ENCODE data around the gene FAM117B. TPM values are rescaled to one million over a fixed set of nuclear protein-coding genes. Genes with fewer than 3 reads are reported as not detected.

FAM117B gene
- total and polyA plus RNA-seq, 4 donors, result 0.65 to 3.4 (median 2.4) TPM

- DNase-seq (ENCODE audit: low spot score), result no peak
- TF ChIP-seq ZBTB33 (IDR thresholded peaks at IDR 0.05), result no peak
- no peak for TF ChIP-seq SP1 (IDR thresholded peaks at IDR 0.05)
- no peak for TF ChIP-seq RXRA (IDR thresholded peaks at IDR 0.05)
- TF ChIP-seq CTCF (IDR thresholded peaks at IDR 0.05; ENCODE audit: low read depth, low read length, missing input control), result no peak
- TF ChIP-seq, protein P1, sequence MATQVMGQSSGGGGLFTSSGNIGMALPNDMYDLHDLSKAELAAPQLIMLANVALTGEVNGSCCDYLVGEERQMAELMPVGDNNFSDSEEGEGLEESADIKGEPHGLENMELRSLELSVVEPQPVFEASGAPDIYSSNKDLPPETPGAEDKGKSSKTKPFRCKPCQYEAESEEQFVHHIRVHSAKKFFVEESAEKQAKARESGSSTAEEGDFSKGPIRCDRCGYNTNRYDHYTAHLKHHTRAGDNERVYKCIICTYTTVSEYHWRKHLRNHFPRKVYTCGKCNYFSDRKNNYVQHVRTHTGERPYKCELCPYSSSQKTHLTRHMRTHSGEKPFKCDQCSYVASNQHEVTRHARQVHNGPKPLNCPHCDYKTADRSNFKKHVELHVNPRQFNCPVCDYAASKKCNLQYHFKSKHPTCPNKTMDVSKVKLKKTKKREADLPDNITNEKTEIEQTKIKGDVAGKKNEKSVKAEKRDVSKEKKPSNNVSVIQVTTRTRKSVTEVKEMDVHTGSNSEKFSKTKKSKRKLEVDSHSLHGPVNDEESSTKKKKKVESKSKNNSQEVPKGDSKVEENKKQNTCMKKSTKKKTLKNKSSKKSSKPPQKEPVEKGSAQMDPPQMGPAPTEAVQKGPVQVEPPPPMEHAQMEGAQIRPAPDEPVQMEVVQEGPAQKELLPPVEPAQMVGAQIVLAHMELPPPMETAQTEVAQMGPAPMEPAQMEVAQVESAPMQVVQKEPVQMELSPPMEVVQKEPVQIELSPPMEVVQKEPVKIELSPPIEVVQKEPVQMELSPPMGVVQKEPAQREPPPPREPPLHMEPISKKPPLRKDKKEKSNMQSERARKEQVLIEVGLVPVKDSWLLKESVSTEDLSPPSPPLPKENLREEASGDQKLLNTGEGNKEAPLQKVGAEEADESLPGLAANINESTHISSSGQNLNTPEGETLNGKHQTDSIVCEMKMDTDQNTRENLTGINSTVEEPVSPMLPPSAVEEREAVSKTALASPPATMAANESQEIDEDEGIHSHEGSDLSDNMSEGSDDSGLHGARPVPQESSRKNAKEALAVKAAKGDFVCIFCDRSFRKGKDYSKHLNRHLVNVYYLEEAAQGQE (IDR thresholded peaks at IDR 0.05), result no peak
- 94% methylated on average over 6 of the region's 6 CpGs for WGBS
- Histone ChIP-seq H3K9ac (ENCODE audit: low read depth in 1 of 2, low read length in 2 of 2) (no peak overlapping the region), H3K9me3 (ENCODE audit: control insufficient read depth in 4 of 4, low read length in 3 of 4) (no peaks in the 10 kb centered on the region), H3K27me3 (ENCODE audit: control insufficient read depth in 4 of 4, insufficient read depth in 4 of 4, low read length in 3 of 4) (no peaks in the 10 kb centered on the region), H3K4me1 (ENCODE audit: control insufficient read depth in 4 of 4, insufficient read depth in 4 of 4, low read length in 3 of 4) (no peaks in the 10 kb centered on the region), H3K4me3 (ENCODE audit: low read depth in 1 of 3, low read length in 3 of 3) (no peak overlapping the region), H3K36me3 (ENCODE audit: control insufficient read depth in 4 of 4, insufficient read depth in 3 of 4, low read depth in 1 of 4, low read length in 3 of 4) (peaks cover 0 to 7% (median 3%) of the 10 kb centered on the region in 4 donors), H3K27ac (ENCODE audit: low read depth in 1 of 2, low read length in 2 of 2) (no peak overlapping the region)
Observed at GRCh38 chr2:202754936-202755335, 120.2 kb downstream of the FAM117B start.

DNA sequence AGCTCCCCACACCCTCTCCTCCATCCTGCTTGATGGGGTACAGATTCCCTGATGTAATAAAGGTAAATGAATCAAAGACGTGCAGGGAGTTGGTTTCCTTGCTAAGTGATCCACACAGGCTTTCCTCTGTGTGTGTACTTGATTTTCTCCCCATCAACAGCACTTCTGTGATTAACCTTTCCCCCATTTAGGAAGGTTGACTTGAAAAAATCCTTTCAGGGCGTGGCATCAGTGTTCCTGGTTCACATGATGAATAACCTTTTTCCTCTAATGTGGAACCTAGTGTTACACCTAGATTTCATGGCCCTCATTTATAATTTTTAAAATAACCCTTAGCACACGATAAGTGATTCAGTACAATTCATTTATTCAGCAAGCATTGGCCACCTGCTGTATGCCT is 121.8 kb downstream of the FAM117B start:
- Histone ChIP-seq H3K9me3 (ENCODE audit: control insufficient read depth in 4 of 4, low read length in 3 of 4) (no peaks in the 10 kb centered on the region), H3K4me3 (ENCODE audit: low read depth in 1 of 3, low read length in 3 of 3) (no peak overlapping the region), H3K4me1 (ENCODE audit: control insufficient read depth in 4 of 4, insufficient read depth in 4 of 4, low read length in 3 of 4) (no peaks in the 10 kb centered on the region), H3K9ac (ENCODE audit: low read depth in 1 of 2, low read length in 2 of 2) (no peak overlapping the region), H3K27ac (ENCODE audit: low read depth in 1 of 2, low read length in 2 of 2) (no peak overlapping the region), H3K27me3 (ENCODE audit: control insufficient read depth in 4 of 4, insufficient read depth in 4 of 4, low read length in 3 of 4) (no peaks in the 10 kb centered on the region), H3K36me3 (ENCODE audit: control insufficient read depth in 4 of 4, insufficient read depth in 3 of 4, low read depth in 1 of 4, low read length in 3 of 4) (peaks cover 0 to 7% (median 3%) of the 10 kb centered on the region in 4 donors)
- WGBS, result 91% methylated on average over 3 of the region's 3 CpGs
- no peak for DNase-seq (ENCODE audit: low spot score)
- TF ChIP-seq NR2F2 (IDR thresholded peaks at IDR 0.05) (no peak), ATF3 (IDR thresholded peaks at IDR 0.05) (no peak), GABPA (IDR thresholded peaks at IDR 0.05 in 1 of 2, conservative IDR thresholded peaks at IDR 0.05 in 1 of 2) (no peak), HNF4G (IDR thresholded peaks at IDR 0.05) (no peak), RXRA (IDR thresholded peaks at IDR 0.05) (no peak)

DNA sequence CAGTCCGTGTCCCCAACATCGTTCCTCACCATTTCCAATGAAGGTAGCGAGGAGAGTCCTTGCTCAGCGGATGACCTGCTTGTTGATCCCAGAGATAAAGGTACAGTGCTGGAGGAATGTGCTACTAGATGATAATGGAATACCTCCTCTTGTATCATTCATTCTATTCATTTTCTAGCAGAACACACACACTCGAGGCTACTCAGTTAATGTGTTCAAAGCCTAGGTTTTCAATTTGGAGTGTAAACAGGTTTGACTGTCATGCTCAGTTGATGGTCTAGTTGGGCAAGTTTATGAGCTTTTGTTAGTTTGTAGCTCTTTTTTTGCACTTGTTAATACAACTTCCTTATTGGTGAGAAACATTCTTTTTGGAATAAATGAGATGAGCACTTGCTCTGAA is 122.6 kb downstream of the FAM117B start:
- H3K9me3 ChIP-seq (ENCODE audit: control insufficient read depth in 4 of 4, low read length in 3 of 4), result no peaks in the 10 kb centered on the region
- H3K4me1 ChIP-seq (ENCODE audit: control insufficient read depth in 4 of 4, insufficient read depth in 4 of 4, low read length in 3 of 4), result no peaks in the 10 kb centered on the region
- H3K27me3 ChIP-seq (ENCODE audit: control insufficient read depth in 4 of 4, insufficient read depth in 4 of 4, low read length in 3 of 4), result no peaks in the 10 kb centered on the region
- no peak for DNase-seq (ENCODE audit: low spot score)
- H3K4me3 ChIP-seq (ENCODE audit: low read depth in 1 of 3, low read length in 3 of 3), result no peak overlapping the region
- WGBS, result 93% methylated on average over 5 of the region's 5 CpGs
- no peak overlapping the region for H3K27ac ChIP-seq (ENCODE audit: low read depth in 1 of 2, low read length in 2 of 2)
- H3K9ac ChIP-seq (ENCODE audit: low read depth in 1 of 2, low read length in 2 of 2), result no peak overlapping the region
- H3K36me3 ChIP-seq (ENCODE audit: control insufficient read depth in 4 of 4, insufficient read depth in 3 of 4, low read depth in 1 of 4, low read length in 3 of 4), result peaks cover 0 to 7% (median 3%) of the 10 kb centered on the region in 4 donors
- TF ChIP-seq ATF3 (IDR thresholded peaks at IDR 0.05) (no peak), CTCF (IDR thresholded peaks at IDR 0.05; ENCODE audit: low read depth, low read length, missing input control) (no peak), NR2F2 (IDR thresholded peaks at IDR 0.05) (no peak), EGR1 (IDR thresholded peaks at IDR 0.05; ENCODE audit: low read depth in 2 of 2) (no peak), JUND (IDR thresholded peaks at IDR 0.05) (no peak), RXRA (IDR thresholded peaks at IDR 0.05) (no peak), TAF1 (conservative IDR thresholded peaks at IDR 0.05) (no peak), HNF4G (IDR thresholded peaks at IDR 0.05) (no peak), FOXA1 (IDR thresholded peaks at IDR 0.05) (no peak), ZBTB33 (IDR thresholded peaks at IDR 0.05) (no peak)
- TF ChIP-seq, protein P2, sequence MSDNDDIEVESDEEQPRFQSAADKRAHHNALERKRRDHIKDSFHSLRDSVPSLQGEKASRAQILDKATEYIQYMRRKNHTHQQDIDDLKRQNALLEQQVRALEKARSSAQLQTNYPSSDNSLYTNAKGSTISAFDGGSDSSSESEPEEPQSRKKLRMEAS (IDR thresholded peaks at IDR 0.05), result no peak
